Suppressor macrophage treated with lipopolysaccharide for 1 hour (primary cell): Measurements from ENCODE around the gene HPSE2.
"Not testable (repeated sequence)": the region's sequence is repeated elsewhere in the genome, so short reads cannot be mapped to it uniquely, and the experiment has no call there.

Source experiments
- DNase-seq, 3 donors: peaks; one replicate each; pipeline ENCODE4 v3.0.0-alpha.2; 2020 to 2022

HPSE2 gene

DNA sequence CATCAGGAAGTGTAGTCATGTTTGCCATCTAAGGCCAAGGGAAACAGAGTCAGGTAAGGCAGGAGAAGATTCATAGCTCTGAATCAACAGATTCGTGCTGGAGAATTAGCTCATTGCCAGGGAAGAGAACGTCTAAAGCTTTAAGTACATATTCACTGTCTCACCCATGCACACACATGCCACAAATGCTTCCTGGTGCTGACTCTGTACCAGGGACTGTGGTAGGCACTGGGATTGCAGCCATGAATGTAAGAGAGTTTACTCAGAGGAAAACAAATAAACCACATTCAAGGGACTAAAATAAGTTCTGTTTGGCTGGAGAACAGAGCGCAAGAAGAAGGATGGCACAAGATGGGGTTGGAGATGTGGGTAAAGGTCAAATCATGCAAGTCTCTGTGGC is 699.1 kb downstream of the HPSE2 start:
- DNase-seq = no peak

DNA sequence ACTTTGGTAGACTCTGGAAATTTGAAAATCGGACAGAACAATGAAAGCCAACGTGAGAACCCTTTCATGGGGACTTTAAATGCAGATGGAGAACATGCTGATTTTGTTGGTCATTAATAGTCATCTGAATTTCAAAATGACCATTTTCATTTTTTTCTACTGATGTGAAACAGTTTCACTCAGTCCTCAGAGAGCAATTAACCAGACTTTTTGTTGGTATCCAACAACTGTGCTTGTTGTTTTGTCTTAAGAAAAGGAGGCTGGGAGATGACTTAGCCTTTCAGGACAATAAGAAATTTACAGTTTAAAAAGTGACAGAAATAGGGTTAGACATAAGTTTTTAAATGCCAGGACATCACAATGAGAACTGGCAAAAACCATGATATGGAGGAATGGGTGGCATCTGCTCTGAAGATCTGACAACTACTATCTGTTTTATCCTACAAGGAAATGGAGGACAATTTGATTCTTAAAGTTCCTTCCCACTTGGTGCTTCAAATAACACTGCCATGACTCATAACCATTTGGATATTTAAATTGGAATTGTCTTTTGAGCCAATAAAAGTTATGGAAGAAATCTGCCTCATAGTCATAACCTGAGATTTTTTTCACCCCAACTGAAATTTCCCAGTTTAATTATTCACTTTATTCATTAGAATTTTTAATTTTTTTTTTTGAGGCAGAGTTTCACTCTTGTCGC is 701.8 kb downstream of the HPSE2 start:
- DNase-seq = no peak

DNA sequence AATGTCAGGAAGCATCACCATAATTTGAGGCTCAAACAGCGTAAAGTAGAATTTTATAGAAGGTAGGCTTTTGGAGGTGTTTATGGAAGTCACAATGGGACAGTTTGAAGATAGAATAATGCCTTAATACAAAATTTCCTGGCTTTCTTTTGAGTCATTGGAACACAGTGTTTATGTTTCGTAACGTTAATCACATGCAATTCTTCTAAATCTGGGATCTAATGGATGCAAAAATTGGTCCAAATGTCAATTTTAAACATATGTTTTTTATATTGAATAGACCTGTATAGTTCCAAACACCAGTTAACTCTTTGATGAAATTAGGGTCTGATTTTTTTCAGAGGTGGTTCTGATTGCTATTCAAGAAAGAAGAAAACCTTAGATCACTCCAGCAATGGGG is 702.4 kb downstream of the HPSE2 start:
- DNase-seq = no peak

DNA sequence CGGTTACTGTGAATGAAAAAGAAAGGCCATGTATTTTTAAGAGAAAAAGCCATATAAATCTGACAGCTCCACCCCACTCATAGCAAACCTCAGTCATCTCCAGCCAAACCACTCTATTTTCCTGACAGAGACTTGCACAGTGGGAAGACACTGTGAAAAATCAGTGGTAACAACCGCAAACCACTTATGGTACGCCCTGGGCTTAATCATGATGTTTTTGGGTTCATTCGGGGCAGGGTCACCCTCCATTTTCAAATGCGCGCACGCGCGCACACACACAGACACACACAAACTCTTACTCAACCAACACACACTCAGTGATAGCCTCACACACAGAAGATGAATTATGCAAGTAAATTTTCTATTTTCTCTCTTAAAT is 706.9 kb downstream of the HPSE2 start:
- no peak for DNase-seq

DNA sequence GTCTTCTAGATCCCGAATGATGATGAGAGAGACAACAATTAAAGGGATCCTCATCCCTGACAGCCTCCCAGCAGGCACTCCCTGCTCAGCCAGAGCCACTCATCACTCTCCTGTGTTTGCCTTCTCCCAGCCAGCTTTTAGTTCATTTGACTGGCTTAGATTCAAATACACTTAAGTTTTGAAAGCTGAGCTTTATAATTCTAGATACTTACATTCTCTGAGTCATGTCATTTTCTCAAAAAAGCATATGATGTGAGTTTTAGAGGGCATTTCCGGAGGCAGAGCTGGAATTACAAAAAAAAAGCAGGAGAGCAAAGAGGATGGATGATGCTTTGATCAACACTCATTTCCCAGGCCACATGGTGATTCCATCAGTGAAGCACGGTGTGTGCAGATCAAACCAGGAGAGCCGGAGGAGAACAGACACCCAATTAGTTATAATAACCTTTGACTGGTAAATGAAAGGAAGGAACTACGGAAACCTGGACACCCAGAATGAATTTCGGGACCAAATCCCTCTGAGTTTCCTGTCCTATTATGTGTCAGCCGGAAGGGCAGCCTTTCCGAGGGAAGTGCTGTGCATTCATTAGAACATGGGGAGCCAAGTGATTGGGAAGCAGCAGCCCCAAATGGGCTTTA is 707.4 kb downstream of the HPSE2 start:
- no peak for DNase-seq

DNA sequence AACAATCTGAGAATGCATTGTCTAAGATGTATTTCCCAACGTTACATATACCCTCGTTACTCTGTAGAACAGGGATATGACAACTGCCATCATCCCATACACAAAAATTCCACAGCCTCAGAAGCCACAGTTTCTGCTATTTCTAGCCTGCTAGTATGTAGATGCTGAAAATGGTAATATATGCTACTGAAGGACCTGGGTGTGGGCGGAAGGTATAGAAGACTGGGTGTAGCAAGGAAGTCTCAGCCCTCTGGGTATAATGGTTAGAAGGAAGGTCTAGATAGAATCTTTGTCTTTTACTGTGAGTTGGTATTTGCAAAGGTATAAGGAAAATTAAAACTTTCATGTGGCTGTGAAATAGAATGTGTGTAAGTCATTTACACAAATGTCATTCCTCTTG is 709.7 kb downstream of the HPSE2 start:
- no peak for DNase-seq

DNA sequence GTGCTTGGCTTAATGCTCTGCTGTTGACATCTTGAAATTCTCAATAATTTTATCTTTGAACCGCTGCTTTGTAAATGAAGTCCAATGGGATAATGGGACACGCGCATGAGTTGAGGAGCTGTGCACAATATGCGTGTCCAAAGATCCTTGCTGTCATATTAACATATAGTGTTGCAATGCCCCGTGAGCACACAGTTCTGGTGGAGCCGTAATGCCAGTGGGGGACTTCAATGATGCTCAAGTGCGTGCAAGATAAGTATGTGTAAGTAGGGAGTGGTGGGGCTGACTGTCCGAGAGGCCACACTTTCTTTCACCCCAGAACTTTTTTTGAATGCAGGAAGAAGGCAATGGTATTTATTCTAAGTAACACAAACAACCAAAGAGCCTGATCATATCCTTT is 711.5 kb downstream of the HPSE2 start:
- no peak for DNase-seq

DNA sequence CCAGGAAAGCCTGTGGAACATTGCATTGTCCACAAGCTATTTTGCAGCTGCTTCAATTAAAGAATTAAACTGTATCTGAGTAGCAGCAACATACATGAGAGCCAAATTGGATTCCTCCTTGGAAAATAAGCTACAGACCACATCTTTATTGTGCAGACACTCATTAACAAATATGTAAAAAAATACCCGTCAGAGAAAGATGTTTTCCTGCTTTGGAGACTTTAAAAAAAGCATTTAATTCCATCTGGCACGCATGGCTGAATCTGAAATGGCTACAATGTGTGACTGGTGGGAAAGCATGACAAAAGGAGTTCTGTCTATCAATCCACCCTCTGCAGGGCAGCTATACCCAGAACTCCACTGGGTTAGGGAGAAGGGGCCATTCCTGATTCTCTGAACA is 715.8 kb downstream of the HPSE2 start:
- DNase-seq = no peak

DNA sequence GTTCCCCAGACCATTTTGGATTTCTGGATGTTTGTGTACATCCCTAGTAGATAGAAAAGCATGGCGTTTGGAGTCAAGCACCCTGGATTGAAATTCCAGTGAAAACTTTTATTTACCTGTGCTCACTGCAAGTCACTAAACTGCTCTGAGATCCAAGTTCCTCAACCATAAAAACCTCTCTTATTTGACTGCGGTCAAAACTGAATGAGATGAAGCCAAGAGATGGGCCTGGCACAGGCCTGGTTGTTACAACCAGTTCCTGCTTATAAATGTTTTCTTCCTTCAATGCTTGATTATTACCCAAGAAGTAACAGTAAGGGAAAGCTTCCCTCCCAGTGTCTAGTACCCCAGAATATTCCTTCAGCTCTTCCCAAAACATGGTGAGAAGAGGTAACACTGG is 718.0 kb downstream of the HPSE2 start:
- DNase-seq = no peak

DNA sequence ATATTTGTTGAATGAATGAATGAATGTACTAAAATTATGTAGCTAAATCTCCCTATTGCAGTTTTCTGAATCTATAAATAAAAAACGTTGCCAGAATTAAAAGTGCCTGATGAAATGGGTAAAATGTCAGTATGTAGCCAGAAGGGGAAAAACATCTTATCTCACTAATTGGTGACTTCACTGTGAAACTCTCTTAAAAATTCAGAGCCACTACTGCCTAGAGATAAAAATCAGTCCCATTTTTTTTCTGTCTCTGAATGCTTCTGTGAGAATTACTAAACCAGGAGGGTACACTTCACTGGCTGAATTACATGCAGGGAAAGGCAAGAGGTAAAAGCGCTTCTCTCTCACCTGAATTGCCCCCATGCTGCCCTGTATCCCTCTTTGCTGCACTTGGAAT is 719.3 kb downstream of the HPSE2 start:
- no peak for DNase-seq

DNA sequence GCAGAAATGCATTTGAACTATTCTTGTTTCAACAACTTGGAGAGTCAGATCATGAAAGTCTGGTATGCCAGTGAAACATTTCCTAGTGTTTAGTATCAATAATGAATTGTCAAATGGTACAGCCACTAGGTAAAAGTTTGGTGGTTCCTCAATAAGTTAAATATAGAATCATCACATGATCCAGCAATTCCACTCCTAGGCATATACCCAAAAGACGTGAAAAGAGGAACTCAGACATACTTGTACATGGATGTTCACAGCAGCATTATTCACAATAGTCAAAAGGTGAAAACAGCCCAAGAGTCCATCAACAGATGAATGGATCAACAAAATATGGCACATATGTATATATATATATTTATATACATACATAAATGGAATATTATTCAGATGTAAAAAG is 721.9 kb downstream of the HPSE2 start:
- DNase-seq = no peak

DNA sequence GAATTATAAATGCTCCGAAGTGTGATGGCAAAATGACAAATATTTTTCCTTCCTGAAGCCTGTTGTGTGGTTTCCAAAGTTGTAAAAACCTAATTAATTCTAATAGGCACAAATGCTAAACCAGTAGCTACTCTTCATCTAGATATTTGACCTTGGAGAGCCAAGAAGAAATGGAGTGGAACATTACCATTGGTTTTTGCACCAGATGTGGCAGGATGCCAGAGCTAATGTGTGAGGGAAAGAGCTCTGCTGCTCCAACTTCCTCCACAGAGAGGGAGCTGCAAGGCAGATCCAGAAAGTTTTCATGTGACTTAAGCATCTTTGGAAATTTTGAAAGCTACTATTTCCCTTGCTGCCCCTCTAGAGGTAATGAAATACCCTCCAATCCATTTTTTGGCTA is 723.8 kb downstream of the HPSE2 start:
- no peak for DNase-seq

DNA sequence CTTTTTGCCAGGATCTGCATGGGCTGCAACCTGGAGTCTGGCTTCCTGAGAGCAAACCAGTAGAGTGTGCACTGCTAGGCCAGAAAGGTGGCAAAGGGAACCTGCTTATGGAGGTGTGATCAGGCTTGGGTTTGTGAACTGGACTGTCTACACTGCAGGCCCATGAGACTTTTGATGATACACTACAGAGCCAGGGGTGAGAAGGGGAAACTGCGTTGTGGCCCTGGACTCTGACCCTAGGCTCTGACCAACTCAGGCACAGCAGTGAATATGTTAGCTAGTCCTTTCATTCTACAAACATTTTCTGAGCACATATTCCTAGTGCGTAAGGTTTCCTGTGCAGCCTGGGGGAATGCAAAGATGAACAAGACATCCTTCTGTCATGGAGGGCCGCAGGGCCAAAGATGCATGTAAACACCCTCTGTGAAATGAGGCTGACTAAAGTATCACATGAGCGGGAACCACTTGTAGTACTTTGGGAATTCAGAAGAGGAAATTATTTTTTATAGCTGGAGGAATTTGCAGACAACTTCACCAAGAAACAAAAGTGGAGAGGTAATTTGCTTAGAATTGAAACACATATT is 725.1 kb downstream of the HPSE2 start:
- DNase-seq = no peak

DNA sequence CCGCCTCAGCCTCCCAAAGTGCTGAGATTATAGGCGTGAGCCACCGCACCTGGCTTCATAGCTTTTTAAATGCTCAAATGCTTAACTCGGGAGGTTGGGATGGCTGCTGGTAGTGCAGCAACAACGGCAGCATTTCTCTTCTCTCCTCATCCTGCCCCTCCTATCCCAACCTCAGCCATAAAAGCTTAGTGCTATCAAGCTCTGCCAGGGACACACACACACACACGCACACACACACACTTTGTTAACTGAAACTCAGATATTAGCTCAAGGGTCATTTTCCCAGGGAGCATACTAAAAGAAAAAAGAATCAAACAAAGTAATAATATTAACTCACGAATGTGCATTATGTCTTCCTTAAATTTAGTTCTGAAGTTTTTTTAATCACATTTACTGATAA is 725.9 kb downstream of the HPSE2 start:
- DNase-seq = no peak

DNA sequence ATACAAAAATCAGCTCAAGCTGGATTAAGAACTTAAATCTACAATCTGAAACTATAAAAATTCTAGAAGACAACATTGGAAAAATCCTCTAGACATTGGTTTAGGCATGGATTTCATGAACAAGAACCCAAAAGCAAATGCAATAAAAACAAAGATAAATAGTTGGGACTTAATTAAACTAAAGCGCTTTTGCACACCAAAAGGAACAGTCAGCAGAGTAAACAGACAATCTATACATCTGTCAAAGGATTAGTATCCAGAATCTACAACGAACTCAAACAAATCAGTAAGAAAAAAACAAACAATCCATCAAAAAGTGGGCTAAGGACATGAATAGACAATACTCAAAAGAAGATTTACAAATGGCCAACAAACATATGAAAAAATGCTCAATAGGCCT is 733.1 kb downstream of the HPSE2 start:
- not testable (repeated sequence) for DNase-seq

DNA sequence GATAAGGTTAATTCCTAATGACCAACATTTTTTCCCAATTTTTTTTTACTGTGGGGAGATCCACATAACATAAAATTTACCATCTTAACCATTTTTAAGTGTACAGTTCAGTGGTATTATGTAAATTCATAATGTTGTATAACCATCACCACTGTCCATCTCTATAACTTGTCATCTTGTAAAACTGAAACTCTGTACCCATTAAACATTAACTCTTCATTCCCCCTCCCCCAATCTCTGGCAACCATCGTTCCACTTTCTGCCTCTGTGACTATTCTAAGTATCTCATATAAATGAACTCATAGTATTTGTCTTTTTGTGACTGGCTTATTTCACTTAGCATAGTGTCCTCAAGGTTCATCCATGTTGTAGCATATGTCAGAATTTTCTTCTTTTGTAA is 742.9 kb downstream of the HPSE2 start:
- no peak for DNase-seq

DNA sequence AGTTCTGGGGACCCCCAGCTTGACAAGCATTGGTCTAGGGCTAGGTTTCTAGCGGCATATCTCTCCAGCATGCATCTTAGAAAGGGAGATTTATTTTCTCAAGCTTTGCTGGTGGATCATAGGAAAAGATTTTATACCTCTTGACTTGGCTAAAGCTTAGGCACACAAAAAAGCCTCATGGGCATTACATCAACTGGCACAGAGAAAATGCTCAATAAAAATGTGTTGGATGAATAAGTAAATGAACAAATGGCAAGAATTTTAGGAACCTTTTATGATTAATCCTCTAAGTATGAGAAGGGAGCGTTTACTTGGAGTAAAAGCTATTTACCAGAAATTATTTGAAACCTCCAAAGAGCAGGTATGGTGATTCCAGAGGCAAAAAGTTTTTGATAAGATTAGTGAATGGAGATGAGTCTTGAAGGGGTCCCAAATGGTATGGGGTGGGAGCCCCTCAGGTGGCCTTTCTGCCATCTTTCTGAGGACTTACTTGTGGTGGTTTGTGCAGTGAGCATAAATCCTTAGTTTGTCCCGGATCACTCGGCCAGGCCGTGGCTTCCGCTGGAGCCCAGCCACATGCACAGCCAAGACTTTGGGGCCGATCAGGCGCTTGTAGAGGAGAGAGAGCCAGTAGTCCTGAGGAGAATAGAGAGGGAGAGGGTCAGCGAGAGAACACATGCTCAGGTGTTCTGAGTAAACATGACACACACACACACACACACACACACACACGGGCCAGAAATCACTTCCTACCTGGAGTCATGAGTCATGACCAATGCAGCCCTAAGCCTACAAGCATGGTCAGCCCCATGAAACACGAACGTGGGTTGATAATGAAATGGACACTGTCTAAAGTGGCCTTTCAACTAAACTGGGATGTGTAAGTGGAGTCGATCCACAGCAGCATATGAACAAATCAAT is 745.8 kb downstream of the HPSE2 start:
- no peak for DNase-seq

DNA sequence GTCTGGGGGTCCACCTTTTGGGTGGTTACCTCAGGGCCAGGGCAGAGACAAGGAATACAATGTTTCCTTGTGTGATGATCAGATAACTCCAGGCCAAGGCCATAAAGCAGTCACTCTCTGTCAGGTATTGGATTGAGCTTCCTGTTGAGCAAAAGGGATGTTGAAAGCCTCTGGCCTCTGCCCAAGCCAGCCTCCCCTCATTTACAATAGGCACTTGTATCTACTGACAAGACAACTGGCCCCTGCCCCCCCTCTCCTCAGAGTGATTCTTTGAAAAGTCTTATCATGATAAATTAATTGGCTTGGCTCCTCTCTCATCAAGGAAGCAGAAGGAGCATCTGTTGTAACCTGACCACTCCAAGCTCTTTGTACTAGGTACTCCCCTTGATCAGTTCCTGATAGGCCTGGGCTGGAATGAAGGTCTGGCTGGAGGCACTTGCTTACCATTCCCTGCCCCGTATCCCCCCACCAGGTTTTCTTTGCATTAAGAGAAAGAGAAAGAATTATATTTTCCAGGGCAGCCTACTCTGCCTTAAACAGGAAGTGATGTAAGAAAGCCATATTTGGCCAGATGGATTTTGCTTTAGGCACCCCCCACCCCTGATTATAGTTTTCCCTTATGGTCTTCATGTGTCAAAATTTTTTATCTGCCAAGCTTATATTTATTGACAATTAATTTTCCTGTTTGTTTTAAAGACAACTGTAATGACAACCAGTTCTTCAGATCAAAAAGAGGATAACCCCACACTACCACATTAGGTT is 746.8 kb downstream of the HPSE2 start:
- DNase-seq = no peak

DNA sequence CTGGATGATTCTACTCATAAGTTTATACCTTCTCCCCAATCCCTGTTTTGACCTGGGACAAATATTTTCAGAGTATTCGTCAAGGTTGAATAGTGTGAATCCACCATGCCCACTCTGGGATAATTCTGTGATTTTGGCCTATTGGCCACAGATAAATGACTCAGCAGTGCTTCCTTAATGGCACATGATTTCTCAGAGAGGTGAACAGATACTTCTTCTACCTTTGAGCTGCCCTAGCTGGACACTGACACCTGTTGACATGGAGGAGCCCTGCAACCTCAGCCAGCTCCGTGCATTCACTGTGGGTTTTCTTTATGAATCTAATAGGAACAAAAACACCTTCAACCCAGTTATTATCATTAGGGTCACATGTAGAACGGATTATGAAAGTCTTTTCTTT is 748.0 kb downstream of the HPSE2 start:
- no peak for DNase-seq

DNA sequence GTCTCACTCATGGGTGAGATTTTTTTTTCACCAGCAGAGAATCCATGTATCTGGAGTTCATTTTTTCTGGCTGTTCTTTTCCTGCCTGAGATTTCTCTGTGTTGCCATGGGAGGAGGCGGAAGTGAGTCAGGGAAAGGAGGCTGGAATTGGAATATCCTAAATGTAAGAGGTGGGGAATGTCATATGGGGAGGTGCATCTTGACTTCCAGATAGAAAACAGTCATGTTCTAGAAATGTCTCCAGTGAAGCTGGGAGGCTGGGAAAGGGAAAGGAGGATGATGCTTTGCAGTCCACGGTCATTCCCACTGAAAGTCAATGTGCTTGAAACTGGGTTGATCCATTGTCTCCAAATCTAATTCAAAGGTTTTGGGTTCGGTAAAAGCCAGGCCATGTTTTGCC is 749.2 kb downstream of the HPSE2 start:
- no peak for DNase-seq

DNA sequence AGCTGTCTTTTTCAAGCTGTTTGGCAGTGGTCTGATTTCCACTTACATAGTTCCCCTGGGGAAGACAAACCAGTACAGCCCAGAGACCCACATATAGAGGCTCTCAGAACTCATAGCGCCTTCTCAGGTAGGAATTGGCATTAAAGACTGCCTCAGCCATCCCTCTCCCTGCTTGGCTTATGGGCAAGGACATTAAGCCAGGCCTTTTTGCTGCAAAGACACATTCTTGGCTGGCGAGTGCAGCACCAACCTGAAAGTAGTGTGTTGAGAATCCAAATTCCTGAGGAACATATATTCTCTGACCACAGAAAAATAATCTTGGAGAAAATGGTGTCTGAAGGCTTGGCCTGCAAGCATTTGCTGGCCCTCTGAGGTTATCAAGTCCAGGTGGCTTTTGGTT is 749.7 kb downstream of the HPSE2 start:
- DNase-seq = no peak

DNA sequence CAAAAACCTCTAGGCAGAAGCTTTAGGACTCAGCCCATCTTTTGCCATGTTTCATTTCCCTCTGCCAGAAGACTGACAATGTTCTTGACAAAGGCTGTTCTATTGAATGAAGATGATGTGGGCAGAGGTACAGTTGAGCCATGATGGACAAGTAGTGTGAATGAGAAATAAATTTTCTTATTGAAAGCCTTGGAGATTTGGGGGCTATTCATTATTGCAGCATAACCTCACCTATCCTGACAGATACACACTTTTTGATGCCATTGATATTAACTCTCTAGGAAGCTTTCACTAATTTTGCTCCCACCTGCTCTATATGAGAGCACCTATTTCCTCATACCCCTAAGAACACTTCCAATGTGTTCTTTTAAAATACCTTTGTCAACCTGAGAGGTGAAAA is 752.0 kb downstream of the HPSE2 start:
- no peak for DNase-seq

DNA sequence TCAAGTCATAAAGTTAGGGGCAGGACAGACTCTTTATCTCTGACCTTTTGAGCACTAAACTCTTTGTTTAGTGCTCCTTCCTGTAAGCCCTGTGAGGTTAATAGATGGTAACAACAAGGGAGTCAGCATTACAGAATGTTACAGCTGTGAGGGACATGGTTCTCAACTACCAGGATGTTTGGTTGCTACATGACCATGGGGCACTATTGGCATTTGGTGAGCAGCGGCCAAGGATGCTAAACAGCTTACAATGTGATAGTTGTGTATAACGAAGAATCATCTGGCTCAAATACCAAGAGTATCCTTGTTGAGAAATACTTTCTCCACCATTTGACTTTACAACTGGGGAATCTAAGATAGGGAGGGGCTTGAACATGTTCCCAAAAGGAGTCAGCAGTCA is 753.6 kb downstream of the HPSE2 start:
- DNase-seq = no peak
